ENCODE data around the gene POLR3C.
A peak's percentile ranks its signal among the peaks of the same experiment; 100 is the strongest.
"Not testable (repeated sequence)": the region's sequence is repeated elsewhere in the genome, so short reads cannot be mapped to it uniquely, and the experiment has no call there.

POLR3C gene

GRCh38 chr1:145823565-145824498, at the start of gene POLR3C, which contains the start of gene RNF115:
POLR3C (plus strand) TSS chr1:145824200; CDS start chr1:145825777, 1,577 bp downstream.
RNF115 (minus strand) TSS chr1:145824095; CDS start chr1:145823873, 222 bp downstream.
- DNase-seq = peak; percentile 97

GRCh38 chr1:145777357-145778145, 46.4 kb upstream of the POLR3C start:
- no peak for DNase-seq

- no peak for DNase-seq
These were observed 45.9 kb upstream of the POLR3C start for GRCh38 chr1:145778146-145778540.

- DNase-seq = no peak
These were observed 41.5 kb upstream of the POLR3C start for GRCh38 chr1:145782272-145783099.

- no peak for DNase-seq
These were observed 39.6 kb upstream of the POLR3C start for GRCh38 chr1:145784409-145784808.

GRCh38 chr1:145785547-145785946, 38.5 kb upstream of the POLR3C start:
- DNase-seq = no peak

GRCh38 chr1:145786271-145786670, 37.7 kb upstream of the POLR3C start:
- DNase-seq = no peak

- no peak for DNase-seq
These were observed 35.4 kb upstream of the POLR3C start for GRCh38 chr1:145788580-145788979.

- DNase-seq = not testable (repeated sequence)
These were observed 32.1 kb upstream of the POLR3C start for GRCh38 chr1:145791860-145792259.

GRCh38 chr1:145792484-145792883, 31.5 kb upstream of the POLR3C start:
- DNase-seq = no peak

- DNase-seq = no peak
These were observed 28.6 kb upstream of the POLR3C start for GRCh38 chr1:145795257-145795881.

- no peak for DNase-seq
These were observed 27.2 kb upstream of the POLR3C start for GRCh38 chr1:145796753-145797152.

GRCh38 chr1:145799806-145800205, 24.2 kb upstream of the POLR3C start:
- no peak for DNase-seq

GRCh38 chr1:145804235-145805045, 19.6 kb upstream of the POLR3C start:
- DNase-seq = no peak

GRCh38 chr1:145805057-145805456, 18.9 kb upstream of the POLR3C start:
- no peak for DNase-seq

GRCh38 chr1:145806408-145806807, 17.6 kb upstream of the POLR3C start:
- DNase-seq = no peak

GRCh38 chr1:145806844-145807243, 17.2 kb upstream of the POLR3C start:
- DNase-seq = no peak

GRCh38 chr1:145812977-145813810, 10.8 kb upstream of the POLR3C start:
- DNase-seq = not testable (repeated sequence)

GRCh38 chr1:145818095-145818494, 5.9 kb upstream of the POLR3C start:
- not testable (repeated sequence) for DNase-seq

- not testable (repeated sequence) for DNase-seq
These were observed 1.1 kb upstream of the POLR3C start for GRCh38 chr1:145822779-145823331.
